ENCODE results near the gene OSBPL3. TPM values are rescaled to one million over a fixed set of nuclear protein-coding genes. Genes with fewer than 3 reads are reported as not detected.
"Not testable (repeated sequence)": the region's sequence is repeated elsewhere in the genome, so short reads cannot be mapped to it uniquely, and the experiment has no call there.

The OSBPL3 gene
- polyA plus RNA-seq, 1 experiment = 26.5 TPM

DNA sequence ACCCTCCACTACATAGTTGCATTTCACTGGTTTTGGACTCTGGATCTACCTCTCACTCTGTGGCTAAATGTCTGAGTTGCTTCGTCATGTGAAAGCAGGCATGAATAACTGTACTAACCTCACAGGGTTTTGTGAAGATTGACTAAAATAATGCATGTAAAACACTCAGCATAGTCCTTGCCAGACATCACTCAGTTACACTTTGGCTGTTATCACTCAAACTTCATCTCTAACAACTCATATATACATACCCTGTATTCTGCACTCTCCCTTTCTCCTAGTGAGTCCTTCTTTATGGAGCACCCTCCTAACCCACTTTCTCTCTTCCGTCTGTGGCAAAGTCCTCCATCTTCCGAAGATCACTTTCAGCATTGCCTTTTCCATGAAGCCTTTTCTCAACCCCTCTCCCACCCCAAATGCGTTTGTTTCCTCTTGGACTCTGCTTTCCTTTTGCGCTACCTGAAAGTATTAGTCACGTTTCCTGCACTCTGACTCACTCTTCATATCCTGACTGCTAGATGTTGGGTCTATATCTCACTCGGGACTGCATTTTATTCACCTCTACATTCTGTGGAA lies 72.6 kb downstream of the OSBPL3 start:
- DNase-seq (ENCODE audit: low read depth) = no peak
- ChIA-PET POLR2A (no interaction called here), CTCF (no interaction called here)
- no peak for TF ChIP-seq CTCF (IDR thresholded peaks at IDR 0.05; ENCODE audit: insufficient read depth, low read depth, low read length)
- no peak overlapping the region for H3K4me3 ChIP-seq (ENCODE audit: low read depth, low read length)
- no peaks in the 10 kb centered on the region for H3K27me3 ChIP-seq (ENCODE audit: control insufficient read depth, insufficient read depth, low read length)
- H3K36me3 ChIP-seq (ENCODE audit: control insufficient read depth, insufficient read depth, low read length) = no peaks in the 10 kb centered on the region

GRCh38 chr7:24905996-24906770 lies 73.8 kb downstream of the OSBPL3 start:
- DNase-seq (ENCODE audit: low read depth) = no peak
- no peak for TF ChIP-seq CTCF (IDR thresholded peaks at IDR 0.05; ENCODE audit: insufficient read depth, low read depth, low read length)
- CTCF ChIA-PET = interaction anchor here (0.6 to 2.0 kb wide), 3 partner anchors 10 to 219 kb away, joined by 3 to 4 read pairs (median 4); partner anchors contain the start of gene CYCS

DNA sequence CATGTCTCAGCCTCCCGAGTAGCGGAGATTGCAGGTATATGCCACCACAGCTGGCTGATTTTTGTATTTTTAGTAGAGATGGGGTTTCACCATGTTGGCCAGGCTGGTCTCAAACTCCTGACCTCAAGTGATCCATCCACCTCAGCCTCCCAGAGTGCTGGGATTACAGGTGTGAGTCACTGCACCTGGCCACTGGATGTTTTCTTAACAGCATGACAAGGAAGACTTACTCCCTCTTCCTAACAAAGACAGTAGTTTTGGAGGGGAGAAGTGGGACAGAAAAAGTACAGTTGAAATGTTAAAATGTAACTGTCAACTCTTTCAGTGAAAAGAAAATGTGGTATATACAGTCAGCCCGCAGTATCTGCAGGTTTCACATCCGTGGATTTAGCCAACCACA lies 76.0 kb downstream of the OSBPL3 start:
- CTCF ChIA-PET = interaction anchor here (1.1 to 2.0 kb wide), 4 partner anchors 8 to 83 kb away, joined by 3 to 4 read pairs (median 3); no protein-coding TSS in a partner anchor
- H3K4me3 ChIP-seq (ENCODE audit: low read depth, low read length); H3K27me3 ChIP-seq (ENCODE audit: control insufficient read depth, insufficient read depth, low read length); H3K36me3 ChIP-seq (ENCODE audit: control insufficient read depth, insufficient read depth, low read length); POLR2A ChIA-PET; DNase-seq (ENCODE audit: low read depth): not testable (repeated sequence)

More at GRCh38 chr7:24905996-24906770, 73.8 kb downstream of the OSBPL3 start:
- Histone ChIP-seq H3K36me3 (ENCODE audit: control insufficient read depth, insufficient read depth, low read length) (no peaks in the 10 kb centered on the region), H3K27me3 (ENCODE audit: control insufficient read depth, insufficient read depth, low read length) (no peaks in the 10 kb centered on the region), H3K4me3 (ENCODE audit: low read depth, low read length) (no peak overlapping the region)
- POLR2A ChIA-PET = no interaction called here

GRCh38 chr7:24903559-24903958 lies 76.4 kb downstream of the OSBPL3 start:
- ChIA-PET POLR2A (no interaction called here), CTCF (interaction anchor here (1.1 to 1.2 kb wide), 2 partner anchors 8 to 23 kb away, joined by 3 read pairs; no protein-coding TSS in a partner anchor)
- DNase-seq (ENCODE audit: low read depth) = no peak
- TF ChIP-seq CTCF (IDR thresholded peaks at IDR 0.05; ENCODE audit: insufficient read depth, low read depth, low read length) = no peak
- H3K4me3 ChIP-seq (ENCODE audit: low read depth, low read length) = no peak overlapping the region
- no peaks in the 10 kb centered on the region for H3K27me3 ChIP-seq (ENCODE audit: control insufficient read depth, insufficient read depth, low read length)
- H3K36me3 ChIP-seq (ENCODE audit: control insufficient read depth, insufficient read depth, low read length) = no peaks in the 10 kb centered on the region

- POLR2A ChIA-PET = no interaction called here
- CTCF ChIA-PET = interaction anchor here (0.7 to 1.1 kb wide), 2 partner anchors 9 to 156 kb away, joined by 3 read pairs; no protein-coding TSS in a partner anchor
Measured at GRCh38 chr7:24902931-24903330, 77.0 kb downstream of the OSBPL3 start.

More at GRCh38 chr7:24902931-24903330, 77.0 kb downstream of the OSBPL3 start:
- no peak for TF ChIP-seq CTCF (IDR thresholded peaks at IDR 0.05; ENCODE audit: insufficient read depth, low read depth, low read length)
- Histone ChIP-seq H3K4me3 (ENCODE audit: low read depth, low read length) (no peak overlapping the region), H3K27me3 (ENCODE audit: control insufficient read depth, insufficient read depth, low read length) (no peaks in the 10 kb centered on the region), H3K36me3 (ENCODE audit: control insufficient read depth, insufficient read depth, low read length) (no peaks in the 10 kb centered on the region)
- no peak for DNase-seq (ENCODE audit: low read depth)
